Caco-2 (cell line): ENCODE measurements around the gene TBCCD1. TPM values are rescaled to one million over a fixed set of nuclear protein-coding genes. Genes with fewer than 3 reads are reported as not detected.

Experiments
- BruUV-seq: library from RNA; stranded (reverse); fragments of 400-500 nt; replicated peaks from 2 replicates; lab custom pipeline; 2021; lab: Mats Ljungman, UMichigan
- CTCF ChIA-PET: fragments of 300-600 bp; sonication (Branson Sonifier 250); formaldehyde crosslinking; loops from one replicate; lab custom pipeline; 2022; ENCODE audit warnings: antibody characterized with exemption; lab: Charles Lee
- POLR2A ChIA-PET: fragments of 300-600 bp; sonication (Branson Sonifier 250); formaldehyde crosslinking; loops from one replicate; lab custom pipeline; 2022; ENCODE audit warnings: antibody characterized with exemption; lab: Charles Lee
- DNase-seq, 2 experiments: peaks; one replicate each; pipeline versions ENCODE4 v3.0.0 to v3.0.0-alpha.2; 2020 to 2022
- H3K27me3 ChIP-seq: replicated peaks from 2 replicates; pipeline ENCODE4 v1.6.0; 2011; ENCODE audit warnings: low read length; ENCODE audit not compliant: control insufficient read depth, insufficient read depth
- H3K36me3 ChIP-seq: 2 replicates; pipeline ENCODE4 v1.5.1; 2011; ENCODE audit warnings: low read length; ENCODE audit not compliant: control insufficient read depth, insufficient read depth
- H3K4me1 ChIP-seq: fragments of 250-450 bp; sonication (Bioruptor Pico); 2 replicates; pipeline ENCODE4 v1.5.1; 2020; ENCODE audit warnings: mild to moderate bottlenecking
- H3K4me3 ChIP-seq: 2 replicates; pipeline ENCODE4 v1.5.1; 2011; ENCODE audit warnings: low read depth, mild to moderate bottlenecking, control low read depth, low read length
- H3K9me3 ChIP-seq: fragments of 250-450 bp; sonication (Bioruptor Pico); 2 replicates; pipeline ENCODE4 v1.5.1; 2020; ENCODE audit warnings: mild to moderate bottlenecking, moderate library complexity
- H3K27ac Mint-ChIP-seq: one replicate; pipeline ENCODE4 v1.8.0; 2022; ENCODE audit warnings: mixed read lengths; ENCODE audit not compliant: unreplicated experiment
- H3K27me3 Mint-ChIP-seq: one replicate; pipeline ENCODE4 v1.8.0; 2022; ENCODE audit warnings: mixed read lengths; ENCODE audit not compliant: insufficient read depth, unreplicated experiment
- H3K36me3 Mint-ChIP-seq: one replicate; pipeline ENCODE4 v1.8.0; 2022; ENCODE audit warnings: mild to moderate bottlenecking, mixed read lengths; ENCODE audit not compliant: insufficient read depth, unreplicated experiment
- H3K4me1 Mint-ChIP-seq: one replicate; pipeline ENCODE4 v1.8.0; 2022; ENCODE audit warnings: low read depth, mixed read lengths; ENCODE audit not compliant: unreplicated experiment
- H3K4me3 Mint-ChIP-seq: one replicate; pipeline ENCODE4 v1.8.0; 2022; ENCODE audit warnings: mild to moderate bottlenecking, moderate library complexity, mixed read lengths; ENCODE audit not compliant: unreplicated experiment
- H3K9me3 Mint-ChIP-seq: one replicate; pipeline ENCODE4 v1.8.0; 2022; ENCODE audit warnings: mixed read lengths; ENCODE audit not compliant: unreplicated experiment
- CTCF ChIP-seq, 2 experiments: fragments of 200-600 bp in 1 of 2; IDR thresholded peaks; 1 replicate in 1 of 2; 2 replicates in 1 of 2; pipeline versions ENCODE4 v1.5.1 to v1.8.0; 2011 to 2022; ENCODE audit warnings: antibody characterized with exemption in 1 of 2, control low read depth in 1 of 2, inconsistent platforms in 1 of 2, low read depth in 1 of 2, low read length in 1 of 2, mild to moderate bottlenecking in 1 of 2, moderate library complexity in 1 of 2; ENCODE audit not compliant: insufficient read depth in 1 of 2, severe bottlenecking in 1 of 2, unreplicated experiment in 1 of 2
- intact Hi-C: fragments of 100-400 bp; cut with micrococcal nuclease; formaldehyde crosslinking; loops from one replicate; pipeline ENCODE4 v1.10.0; 2022; ENCODE audit not compliant: unreplicated experiment
- total RNA-seq: library from RNA; stranded (reverse); gene quantifications from 2 replicates; pipeline ENCODE4 v1.2.3, GENCODE V29; 2022

Gene TBCCD1
- total RNA-seq, 1 experiment from 2014 or later: 14.7 TPM

GRCh38 chr3:186523022-186523421 is 44.1 kb downstream of the TBCCD1 start:
- no peak for DNase-seq
- Mint-ChIP-seq H3K27ac (no peak overlapping the region), H3K36me3 (no peaks in the 10 kb centered on the region), H3K9me3 (no peaks in the 10 kb centered on the region), H3K4me3 (no peak overlapping the region), H3K4me1 (peaks cover 16% of the 10 kb centered on the region), H3K27me3 (peaks cover under 1% of the 10 kb centered on the region)
- ChIA-PET POLR2A (no interaction called here), CTCF (no interaction called here)
- peaks cover 10% of the 10 kb centered on the region for H3K4me1 ChIP-seq
- H3K4me3 ChIP-seq: no peak overlapping the region
- TF ChIP-seq CTCF (IDR thresholded peaks at IDR 0.05; ENCODE audit: insufficient read depth in 1 of 2, low read depth in 1 of 2, low read length in 1 of 2, severe bottlenecking in 1 of 2, unreplicated experiment in 1 of 2): no peak
- H3K36me3 ChIP-seq: no peaks in the 10 kb centered on the region
- no TSS peak for BruUV-seq
- intact Hi-C loops: no loop called here
- no peaks in the 10 kb centered on the region for H3K27me3 ChIP-seq
- H3K9me3 ChIP-seq: no peaks in the 10 kb centered on the region

- H3K4me3 Mint-ChIP-seq: no peak overlapping the region
- peaks cover 10% of the 10 kb centered on the region for H3K4me1 ChIP-seq
- CTCF ChIA-PET: interaction anchor here (0.6 kb wide), 1 partner anchor 16 kb away, joined by 3 read pairs; no protein-coding TSS in a partner anchor
- TF ChIP-seq CTCF (IDR thresholded peaks at IDR 0.05; ENCODE audit: insufficient read depth in 1 of 2, low read depth in 1 of 2, low read length in 1 of 2, severe bottlenecking in 1 of 2, unreplicated experiment in 1 of 2): no peak
- peaks cover 2% of the 10 kb centered on the region for H3K27me3 Mint-ChIP-seq
- no peak for DNase-seq
- H3K27ac Mint-ChIP-seq: no peak overlapping the region
- H3K27me3 ChIP-seq: no peaks in the 10 kb centered on the region
- H3K36me3 Mint-ChIP-seq: no peaks in the 10 kb centered on the region
- H3K9me3 ChIP-seq: no peaks in the 10 kb centered on the region
- no peaks in the 10 kb centered on the region for H3K36me3 ChIP-seq
- no peak overlapping the region for H3K4me3 ChIP-seq
- no TSS peak for BruUV-seq
- no peaks in the 10 kb centered on the region for H3K9me3 Mint-ChIP-seq
- POLR2A ChIA-PET: no interaction called here
- intact Hi-C loops: no loop called here
- H3K4me1 Mint-ChIP-seq: peaks cover 16% of the 10 kb centered on the region
These were observed 45.9 kb downstream of the TBCCD1 start for GRCh38 chr3:186520957-186521842.

GRCh38 chr3:186520431-186520830 is 46.7 kb downstream of the TBCCD1 start:
- BruUV-seq: no TSS peak
- Histone ChIP-seq H3K4me3 (no peak overlapping the region), H3K9me3 (no peaks in the 10 kb centered on the region), H3K36me3 (no peaks in the 10 kb centered on the region), H3K27me3 (no peaks in the 10 kb centered on the region), H3K4me1 (peaks cover 6% of the 10 kb centered on the region)
- intact Hi-C loops: no loop called here
- no peak overlapping the region for H3K4me3 Mint-ChIP-seq
- H3K27ac Mint-ChIP-seq: no peak overlapping the region
- H3K9me3 Mint-ChIP-seq: no peaks in the 10 kb centered on the region
- no peaks in the 10 kb centered on the region for H3K36me3 Mint-ChIP-seq
- DNase-seq: no peak
- ChIA-PET POLR2A (no interaction called here), CTCF (no interaction called here)
- peaks cover 2% of the 10 kb centered on the region for H3K27me3 Mint-ChIP-seq
- TF ChIP-seq CTCF (IDR thresholded peaks at IDR 0.05; ENCODE audit: insufficient read depth in 1 of 2, low read depth in 1 of 2, low read length in 1 of 2, severe bottlenecking in 1 of 2, unreplicated experiment in 1 of 2): no peak
- H3K4me1 Mint-ChIP-seq: peaks cover 12% of the 10 kb centered on the region
